GM18909 (cell line): ENCODE results near the gene KCNG4.
"Not testable (repeated sequence)": the region's sequence is repeated elsewhere in the genome, so short reads cannot be mapped to it uniquely, and the experiment has no call there.

Source experiments
- ATAC-seq: cut with Tn5 transposase; IDR thresholded peaks from one replicate; pipeline ENCODE4 v1.9.1; 2021; ENCODE audit warnings: mild to moderate bottlenecking; ENCODE audit not compliant: unreplicated experiment, poor library complexity

Gene KCNG4

DNA sequence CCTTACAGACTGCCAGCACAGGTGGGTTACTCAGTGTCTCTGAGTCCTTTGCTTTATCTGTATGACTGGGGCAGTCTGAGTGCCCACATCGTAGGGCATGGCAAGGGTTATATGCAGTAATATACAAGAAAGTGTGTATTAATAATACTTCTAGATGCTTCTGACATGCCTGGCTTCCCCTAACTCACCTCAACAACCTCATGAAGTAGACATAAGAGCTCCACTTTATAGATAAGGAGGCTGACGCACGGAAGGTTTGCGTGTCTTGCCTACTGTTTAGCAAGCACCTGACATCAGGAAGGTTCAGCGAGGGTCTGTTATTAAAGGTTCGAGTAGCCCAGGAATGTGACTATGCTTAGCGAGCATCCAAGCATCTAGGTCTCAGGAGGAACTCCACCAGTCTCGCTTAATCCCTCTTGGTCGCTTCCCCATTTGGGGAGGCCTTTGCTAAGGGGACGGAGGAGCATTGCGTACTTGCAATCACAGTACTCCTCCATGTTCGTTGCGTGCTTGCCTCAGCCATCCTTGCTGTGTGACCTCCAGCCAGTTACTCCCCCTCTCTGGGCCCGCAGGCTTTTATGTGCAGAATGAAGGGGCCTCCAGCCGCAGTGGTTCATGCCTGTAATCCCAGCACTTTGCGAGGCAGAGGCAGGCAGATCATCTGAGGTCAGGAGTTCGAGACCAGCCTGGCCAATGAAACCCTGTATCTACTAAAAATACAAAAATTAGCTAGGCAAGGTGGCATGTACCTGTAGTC is 1.6 kb downstream of the KCNG4 start:
- ATAC-seq: no peak

DNA sequence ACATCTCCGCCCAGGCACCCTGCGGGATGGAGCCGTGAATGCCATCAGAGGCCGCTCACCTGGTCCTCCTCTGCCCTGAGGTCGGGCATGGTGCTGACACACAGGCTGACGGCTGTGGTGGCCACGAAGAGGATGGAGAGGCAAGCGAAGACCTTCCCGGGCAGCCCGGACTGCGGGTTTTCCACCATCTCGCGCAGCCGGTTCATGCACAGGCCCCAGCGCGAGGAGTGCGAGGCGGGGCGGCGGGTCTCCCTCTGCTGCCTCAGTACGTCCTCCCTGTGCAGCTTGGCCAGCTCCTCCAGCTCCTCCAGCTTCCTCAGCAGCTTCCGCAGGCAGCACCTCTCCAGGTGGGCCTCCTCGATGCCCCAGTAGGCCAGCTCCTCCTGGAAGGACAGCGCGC is 3.1 kb downstream of the KCNG4 start:
- ATAC-seq: no peak

DNA sequence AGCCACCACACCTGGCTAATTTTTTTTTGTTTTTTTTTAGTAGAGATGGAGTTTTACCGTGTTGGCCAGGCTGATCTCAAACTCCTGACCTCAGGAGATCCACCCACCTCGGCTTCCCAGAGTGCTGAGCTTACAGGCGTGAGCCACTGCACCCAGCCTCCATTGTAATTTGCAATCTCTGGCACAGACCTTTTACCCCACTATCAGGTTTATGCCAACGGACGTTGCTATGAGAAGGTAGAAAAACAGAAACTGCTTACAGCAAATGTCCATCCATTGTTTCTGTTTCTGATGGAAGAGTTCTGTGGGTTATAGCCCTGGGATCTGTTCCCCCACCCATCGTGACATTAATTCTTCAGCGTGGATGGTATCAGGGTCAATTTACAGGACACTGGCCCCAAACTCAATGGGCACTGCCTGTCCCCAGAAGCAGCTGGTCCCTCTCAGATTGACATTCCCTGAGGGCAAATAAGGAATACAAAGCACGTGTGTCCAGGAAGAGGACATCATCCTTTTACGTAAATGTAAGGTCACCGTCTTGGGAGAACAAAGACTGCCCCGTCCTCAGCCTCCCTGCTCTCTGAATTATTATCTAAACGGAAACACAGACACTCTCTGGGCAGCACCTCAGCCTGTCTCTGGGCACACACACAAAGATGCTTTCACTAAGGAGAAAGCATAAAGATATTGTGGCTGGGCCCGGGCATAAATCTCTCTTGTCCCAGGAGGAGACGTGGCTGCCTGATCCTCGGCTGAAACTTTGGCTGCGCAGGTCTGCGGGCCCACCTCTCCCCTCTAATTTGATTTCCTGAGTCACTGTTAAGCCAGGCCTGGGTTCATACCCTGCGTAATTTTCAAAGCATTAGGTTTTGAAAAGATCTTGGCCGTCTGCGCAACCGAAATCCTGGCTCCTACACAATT is 5.2 kb downstream of the KCNG4 start:
- no peak for ATAC-seq

DNA sequence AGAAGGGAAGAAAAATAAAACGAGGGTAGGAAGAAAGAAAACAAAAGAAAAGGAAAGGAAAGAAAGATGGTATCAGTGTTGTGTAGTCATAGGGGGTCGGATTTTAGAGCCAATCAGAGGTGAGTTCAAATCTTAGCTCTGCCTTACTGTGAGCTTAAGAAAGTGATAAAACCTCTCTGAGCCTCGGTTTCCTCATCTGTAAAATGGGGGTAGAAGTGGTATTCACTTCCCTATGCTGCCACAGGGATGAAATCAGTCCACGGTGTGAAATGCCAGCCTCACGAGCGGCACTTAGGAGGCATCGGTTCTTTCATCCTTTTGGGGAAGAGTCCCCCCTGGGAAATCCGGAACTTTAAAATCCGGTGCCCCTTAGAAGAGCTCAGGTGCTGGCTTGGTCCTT is 6.1 kb downstream of the KCNG4 start:
- ATAC-seq: no peak

DNA sequence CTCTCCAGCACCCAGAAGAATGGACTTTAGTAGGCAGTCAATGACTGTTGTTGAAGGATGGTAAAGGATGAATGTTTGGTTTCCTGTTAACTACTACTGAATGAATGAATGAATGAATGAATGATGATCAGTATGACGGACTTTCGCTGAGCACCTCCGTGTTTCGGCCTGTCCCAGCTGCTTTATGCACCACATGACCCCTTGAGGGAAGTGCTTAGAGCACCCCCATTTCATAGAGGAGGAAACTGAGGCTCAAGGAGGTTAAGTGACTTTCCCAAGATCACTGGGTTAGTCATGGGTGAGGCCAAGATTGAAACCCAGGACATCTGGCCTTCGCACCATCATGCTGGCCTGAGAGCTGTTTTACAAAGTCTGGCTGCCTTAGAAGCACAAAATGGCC is 6.8 kb downstream of the KCNG4 start:
- no peak for ATAC-seq

DNA sequence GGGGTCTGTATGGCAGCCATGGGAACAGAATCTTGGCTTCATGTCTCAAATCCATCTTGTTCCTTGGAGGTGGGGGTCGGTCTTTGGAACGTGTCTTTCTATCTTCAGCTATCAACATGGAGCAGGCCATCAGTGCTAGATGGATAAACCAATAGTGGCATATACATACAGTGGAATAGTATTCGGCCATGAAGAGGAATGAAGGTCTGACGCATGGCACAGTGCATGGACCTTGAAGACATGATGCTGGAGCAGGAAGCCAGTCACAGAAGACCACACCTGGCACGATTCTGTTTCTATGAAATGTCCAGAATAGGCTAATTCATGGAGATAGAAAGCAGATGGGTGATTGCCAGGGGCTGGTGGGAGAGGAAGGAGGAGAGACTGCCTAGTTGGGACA is 7.8 kb downstream of the KCNG4 start:
- no peak for ATAC-seq

DNA sequence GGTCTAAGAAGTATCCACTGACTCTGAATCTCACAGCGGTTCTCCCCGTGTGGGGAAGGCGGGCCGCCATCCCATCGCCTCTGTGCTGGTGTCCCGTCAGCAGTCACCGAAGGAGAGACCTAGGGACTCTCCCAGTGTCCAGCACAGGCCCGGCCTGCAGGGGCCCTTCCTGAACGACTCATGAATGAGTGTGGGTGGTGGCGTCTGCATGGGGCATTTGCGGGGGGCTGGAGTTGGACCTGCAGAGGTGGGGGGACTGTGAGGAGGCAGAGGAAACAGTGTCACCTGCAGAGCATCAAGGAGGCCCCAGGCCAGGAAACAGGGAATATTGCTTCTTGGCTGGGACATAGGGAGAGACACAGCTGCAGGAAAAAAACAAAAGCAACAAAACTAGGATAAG is 10.3 kb downstream of the KCNG4 start:
- no peak for ATAC-seq

DNA sequence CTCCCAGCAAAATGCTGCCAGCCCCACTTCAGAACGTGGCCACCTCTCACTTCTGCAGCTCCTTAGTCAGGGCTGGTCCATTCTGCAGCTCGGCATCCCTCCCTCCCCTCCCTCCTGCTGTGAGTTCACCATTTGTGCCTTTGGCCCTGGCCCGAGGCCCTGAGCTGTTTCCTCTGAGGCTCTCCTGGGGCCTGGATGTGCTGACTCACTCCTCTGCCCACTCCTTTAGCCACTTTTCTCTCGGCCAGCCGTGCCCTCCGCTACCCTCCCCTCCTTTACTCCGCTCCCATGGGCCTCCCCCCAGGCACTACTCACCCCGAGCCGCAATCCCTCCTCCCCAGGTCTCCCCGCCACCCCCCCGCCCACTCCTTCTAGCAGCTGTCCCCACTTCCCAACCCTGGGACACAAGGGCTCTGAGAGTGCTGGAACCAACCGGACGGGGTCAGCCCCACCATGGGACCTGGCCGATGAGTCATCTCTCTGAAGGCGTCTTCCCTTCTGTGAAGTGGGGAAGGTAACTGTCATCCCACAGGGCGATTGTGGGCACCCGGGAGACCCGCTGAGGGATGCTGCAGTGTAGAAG is 11.5 kb downstream of the KCNG4 start:
- ATAC-seq: no peak

DNA sequence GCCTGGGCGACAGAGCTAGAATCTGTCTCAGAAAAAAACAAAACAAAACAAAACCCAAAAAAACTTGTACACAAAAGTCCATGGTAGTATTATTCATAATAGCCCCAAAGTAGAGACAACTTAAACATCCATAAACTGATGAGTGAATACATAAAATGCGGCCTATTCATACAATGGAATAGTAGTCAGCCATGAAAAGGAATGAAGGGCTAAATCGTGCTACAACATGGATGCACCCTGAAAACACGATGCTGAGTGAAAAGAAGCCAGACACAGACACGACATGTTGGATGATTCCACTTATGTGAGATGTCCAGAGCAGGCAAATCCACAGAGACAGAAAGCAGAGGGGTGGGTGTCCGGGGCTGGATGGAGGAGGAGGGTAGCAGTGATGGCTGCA is 12.3 kb downstream of the KCNG4 start:
- ATAC-seq: no peak

DNA sequence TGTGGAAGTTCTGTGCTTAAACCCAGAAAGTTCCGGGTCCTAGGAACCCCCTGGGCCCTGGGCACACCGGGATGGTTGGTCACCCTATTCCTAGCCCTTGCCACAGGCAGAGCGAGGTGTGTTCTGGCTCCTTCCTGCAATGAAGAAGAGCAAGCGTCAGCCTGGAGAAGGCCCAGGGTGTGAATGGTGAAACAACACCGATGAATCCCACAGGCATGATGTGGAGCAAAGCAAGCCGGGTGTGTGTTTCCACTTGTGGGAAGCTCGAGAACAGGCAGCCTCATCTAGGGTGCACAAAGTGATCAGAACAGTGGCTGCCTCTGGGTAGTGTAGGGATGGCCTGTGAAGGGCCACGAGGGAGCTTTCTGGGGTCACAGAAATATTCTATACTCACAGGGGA is 13.8 kb downstream of the KCNG4 start:
- no peak for ATAC-seq

DNA sequence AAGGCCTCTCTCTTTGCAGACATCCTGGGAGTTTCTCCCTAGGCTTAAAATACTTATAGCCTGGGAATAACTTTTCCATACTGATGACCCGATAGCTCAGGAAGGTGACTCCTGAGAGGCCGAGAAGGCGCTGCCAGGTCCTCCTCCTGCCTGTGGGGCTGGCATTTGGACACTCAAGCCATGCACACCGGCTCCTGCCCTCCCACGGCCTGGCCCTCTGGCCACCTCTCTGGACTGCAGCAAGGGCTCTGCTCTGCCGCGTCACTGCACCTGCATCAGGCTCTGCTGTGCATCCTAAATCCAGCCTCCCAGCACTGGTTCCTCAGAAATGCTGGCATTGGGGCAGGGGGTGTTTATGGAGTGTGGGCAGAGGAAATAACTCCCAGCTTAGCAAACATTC is 14.2 kb downstream of the KCNG4 start:
- ATAC-seq: no peak

DNA sequence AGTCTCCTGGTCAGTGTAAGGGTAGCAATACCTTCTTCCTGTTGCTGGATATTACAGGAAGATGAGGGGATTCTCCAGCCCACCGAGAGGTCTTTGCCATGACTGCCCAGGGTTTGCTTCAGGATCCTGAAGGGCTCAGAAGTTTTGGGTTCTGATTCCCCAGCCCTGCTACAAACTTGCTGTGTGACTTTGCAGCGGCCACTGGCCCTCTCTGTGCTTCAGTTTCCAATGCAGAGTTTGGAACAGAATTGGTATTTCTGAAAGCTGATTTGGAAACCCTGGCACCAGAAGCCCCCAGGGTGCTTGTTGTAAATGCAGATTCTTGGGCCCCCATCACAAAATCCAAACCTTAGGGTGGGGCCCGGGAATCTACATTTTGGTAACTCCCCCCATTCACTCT is 14.7 kb downstream of the KCNG4 start:
- ATAC-seq: no peak

DNA sequence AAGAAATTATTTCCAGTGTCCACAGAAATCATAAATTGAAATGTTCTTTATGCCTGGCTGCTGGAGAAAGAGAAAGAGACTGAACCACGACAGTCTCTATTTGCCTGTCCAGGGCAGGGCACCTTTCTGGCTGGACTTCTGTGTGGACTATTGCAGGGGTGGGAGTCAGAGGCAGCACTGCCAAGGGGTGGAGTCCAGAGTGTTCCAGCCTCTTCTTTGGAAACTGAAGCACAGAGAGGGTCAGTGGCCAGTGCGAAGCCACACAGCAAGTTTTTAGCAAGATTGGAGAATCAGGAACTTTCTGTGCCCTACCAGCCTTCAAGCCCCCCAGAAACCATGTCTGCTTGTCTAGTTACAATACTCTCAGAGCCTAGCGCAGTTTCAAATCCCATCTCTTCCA is 15.3 kb downstream of the KCNG4 start:
- ATAC-seq: no peak

DNA sequence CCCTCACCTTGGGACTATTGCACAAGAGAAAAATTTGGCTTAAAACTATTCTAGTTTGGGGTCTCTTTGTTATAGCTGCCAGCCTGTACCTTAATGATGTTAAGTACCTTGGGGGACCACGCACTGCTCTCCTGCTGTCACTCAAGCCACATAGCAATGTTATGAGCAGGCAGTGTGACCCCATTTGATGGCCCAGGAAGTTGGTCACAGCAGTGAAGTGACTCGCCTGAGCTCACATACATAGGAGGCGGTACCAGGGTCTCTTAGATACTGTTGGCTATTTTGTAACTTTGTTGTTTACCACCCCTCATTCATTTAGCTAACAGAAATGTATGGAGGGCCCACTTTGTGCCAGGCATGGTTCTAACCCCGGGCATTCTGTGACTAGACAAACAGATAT is 16.4 kb downstream of the KCNG4 start:
- ATAC-seq: no peak

DNA sequence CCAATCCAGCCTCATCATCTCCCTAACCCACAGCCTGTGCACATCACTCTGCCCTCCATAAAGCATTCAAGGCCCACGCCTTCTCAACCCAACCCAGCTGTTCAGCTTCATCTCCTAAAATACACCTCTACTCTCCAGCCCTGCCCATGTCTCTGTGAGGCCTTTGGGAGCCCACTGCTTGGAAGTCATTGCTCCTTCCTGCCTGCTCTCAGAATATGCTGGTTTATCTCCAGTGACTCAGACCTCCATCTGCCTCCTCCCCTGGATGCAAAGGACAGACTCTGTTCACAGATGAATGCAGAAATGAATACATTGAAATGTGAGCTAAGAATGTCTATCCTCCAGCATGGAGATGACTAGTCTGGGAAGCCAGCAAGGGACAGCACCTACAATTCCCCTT is 19.0 kb downstream of the KCNG4 start:
- ATAC-seq: no peak

DNA sequence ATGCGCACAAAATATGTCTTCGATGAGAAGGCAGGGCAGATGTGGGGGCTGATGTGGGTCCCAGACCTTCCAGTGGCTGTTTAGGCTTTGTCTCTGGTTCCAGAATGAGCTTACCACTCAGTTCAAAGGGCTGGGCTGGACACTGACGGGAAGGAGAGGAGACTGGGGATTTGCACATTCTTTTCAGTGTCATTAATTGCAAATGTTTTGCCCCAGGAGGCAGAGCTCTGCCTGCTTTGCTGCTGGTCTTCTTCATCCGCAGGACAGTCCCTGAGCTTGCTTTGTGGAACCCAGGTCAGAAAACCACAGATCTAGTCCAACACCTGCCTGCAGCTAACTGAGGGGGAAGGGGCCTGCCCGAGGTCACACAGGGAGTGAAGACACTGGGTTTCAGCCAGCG is 20.9 kb downstream of the KCNG4 start:
- no peak for ATAC-seq

DNA sequence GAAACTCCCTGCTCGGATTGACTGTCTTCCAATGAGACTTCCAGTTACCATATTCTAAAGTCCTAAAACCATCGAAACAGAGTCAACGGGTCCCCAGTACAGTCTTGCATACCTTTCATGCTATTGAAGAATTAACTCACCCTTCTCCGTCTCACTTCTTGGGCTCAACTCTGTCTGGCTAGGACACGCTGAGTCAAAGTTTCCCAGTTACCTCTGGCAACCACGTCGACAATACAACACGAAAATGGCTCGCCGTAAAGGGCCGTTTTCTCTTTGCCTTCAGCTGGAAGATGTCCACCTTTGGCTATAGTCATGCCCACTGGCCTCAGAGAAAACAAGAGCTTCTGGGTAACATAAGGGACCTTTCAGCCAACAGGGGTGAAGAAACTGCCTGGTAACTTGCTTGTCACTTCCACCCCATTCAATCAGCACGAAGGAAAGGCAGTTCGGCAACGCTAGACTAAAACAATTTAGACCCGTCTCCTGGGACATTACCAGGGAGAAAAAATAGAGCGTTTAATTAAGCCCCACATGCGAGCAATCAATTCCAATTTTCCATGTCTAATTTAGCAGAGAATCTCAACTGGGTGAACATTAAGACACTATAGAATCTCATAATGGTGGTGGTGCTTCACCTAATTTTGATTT is 21.5 kb downstream of the KCNG4 start:
- no peak for ATAC-seq

DNA sequence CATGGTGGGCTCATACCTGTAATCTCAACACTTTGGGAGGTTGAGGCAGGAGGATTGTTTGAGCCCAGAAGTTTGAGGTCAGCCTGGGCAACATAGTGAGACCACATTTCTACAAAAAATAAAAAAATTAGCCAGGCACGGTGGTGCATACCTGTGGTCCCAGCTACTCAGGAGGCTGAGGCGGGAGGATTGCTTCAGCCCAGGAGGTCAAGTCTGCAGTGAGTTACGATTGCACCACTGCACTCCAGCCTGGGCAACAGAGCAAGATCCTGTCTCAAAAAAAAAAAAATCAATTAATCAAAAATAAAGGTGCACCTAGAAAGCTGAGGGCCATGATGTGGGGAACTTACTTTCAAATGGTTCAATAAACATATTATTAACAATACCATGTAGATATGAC is 23.7 kb downstream of the KCNG4 start:
- not testable (repeated sequence) for ATAC-seq

DNA sequence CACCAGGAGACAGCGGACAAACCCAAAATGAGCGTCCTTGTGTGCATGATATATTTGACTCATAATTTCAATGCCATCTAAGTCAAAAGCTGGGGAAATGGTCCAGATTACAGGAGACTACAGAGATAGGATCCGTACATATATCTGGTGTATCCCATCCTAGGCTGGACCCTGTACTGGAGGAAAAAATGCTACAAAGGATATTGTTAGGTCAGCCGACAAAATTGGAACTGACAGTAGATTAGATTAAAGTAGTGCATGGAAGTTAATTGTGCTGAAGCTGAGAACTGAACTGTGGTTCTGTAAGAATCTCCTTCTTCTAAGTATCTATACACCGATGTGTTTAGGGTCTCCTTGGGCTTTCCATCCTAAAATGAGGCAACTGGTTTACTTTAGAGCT is 24.3 kb downstream of the KCNG4 start:
- ATAC-seq: no peak

DNA sequence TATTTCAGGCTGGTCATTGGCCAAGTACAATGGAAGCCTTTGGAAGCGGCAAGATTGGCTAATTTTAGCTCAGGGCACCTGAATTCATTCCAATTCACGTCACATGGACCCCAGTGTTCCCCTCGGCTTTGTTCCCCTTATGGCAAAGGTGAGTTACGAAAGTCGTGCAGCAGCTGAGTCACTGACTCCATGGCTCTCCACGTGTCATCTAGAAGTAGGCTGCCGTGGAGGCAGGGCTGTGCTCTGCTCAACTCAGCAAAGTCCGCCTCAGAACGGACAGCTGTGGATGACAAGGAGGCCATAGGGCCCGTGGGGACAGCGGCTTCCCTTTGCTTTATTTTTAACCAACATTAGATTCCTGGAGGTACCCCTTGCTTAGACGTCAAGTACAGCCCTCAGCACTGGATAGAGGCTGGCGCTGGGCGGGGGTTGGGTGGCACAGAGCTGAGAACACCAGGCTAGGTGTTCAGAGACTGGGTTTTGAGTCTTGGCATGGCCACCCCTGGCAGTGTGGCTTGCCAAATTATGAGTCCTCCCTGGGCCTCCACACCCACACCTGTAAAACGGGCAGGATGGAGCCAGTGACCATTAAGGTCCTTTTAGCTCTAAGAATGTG is 25.3 kb downstream of the KCNG4 start:
- ATAC-seq: no peak
